Upper lobe of left lung (tissue), 6 donors: Measurements from ENCODE around the gene FCHO1. TPM values are rescaled to one million over a fixed set of nuclear protein-coding genes. Genes with fewer than 3 reads are reported as not detected.

Experiments used
- ATAC-seq, 2 donors: fragments of 200-7000 bp; cut with Tn5 transposase; one replicate each; pipeline ENCODE4 v1.9.1; 2022; ENCODE audit warnings: mild to moderate bottlenecking in 2 of 2, moderate library complexity in 2 of 2; ENCODE audit not compliant: low FRiP score in 2 of 2
- DNase-seq, 2 donors: peaks; one replicate each; pipeline ENCODE4 v3.0.0-alpha.2; 2019 to 2020
- H3K27ac ChIP-seq, 4 donors: fragments of 200-600 bp; sonication (generic); one replicate each; pipeline ENCODE4 v1.5.1; 2016 to 2019
- H3K27me3 ChIP-seq, 4 donors: fragments of 200-600 bp; sonication (generic); one replicate each; pipeline ENCODE4 v1.5.1; 2017 to 2019
- H3K36me3 ChIP-seq, 4 donors: fragments of 200-600 bp; sonication (generic); one replicate each; pipeline ENCODE4 v1.5.1; 2016 to 2019
- H3K4me1 ChIP-seq, 4 donors: fragments of 200-600 bp; sonication (generic); one replicate each; pipeline ENCODE4 v1.5.1; 2018 to 2019
- H3K4me3 ChIP-seq, 4 donors: fragments of 200-600 bp; sonication (generic); one replicate each; pipeline ENCODE4 v1.5.1; 2017 to 2019; ENCODE audit warnings: mild to moderate bottlenecking in 2 of 4, moderate library complexity in 1 of 4
- H3K9me3 ChIP-seq, 4 donors: fragments of 200-600 bp; sonication (generic); one replicate each; pipeline ENCODE4 v1.5.1; 2018 to 2019
- EP300 ChIP-seq, 4 donors: sonication (generic); formaldehyde crosslinking; IDR thresholded peaks; one replicate each; pipeline ENCODE4 v1.5.1; 2017; ENCODE audit warnings: antibody characterized with exemption in 4 of 4, control low read depth in 2 of 4
- POLR2A ChIP-seq, 4 donors: fragments of 450-650 bp; IDR thresholded peaks; one replicate each; pipeline ENCODE4 v1.5.1; 2016 to 2017; ENCODE audit warnings: antibody characterized with exemption in 4 of 4, mild to moderate bottlenecking in 2 of 4
- POLR2AphosphoS5 ChIP-seq, 2 donors: sonication (generic); formaldehyde crosslinking; IDR thresholded peaks; one replicate each; pipeline ENCODE4 v1.5.1; 2017; ENCODE audit warnings: antibody characterized with exemption in 2 of 2
- WGBS, 2 donors: methylation state at CpG; one replicate each; pipeline ENCODE4 v1.1.5; 2017 to 2018; 5-methylcytosine and 5-hydroxymethylcytosine counted together
- total RNA-seq, 6 donors: library from RNA; depleted of rRNA in 4 of 6; stranded (reverse); fragments of >200 nt in 4 of 6; gene quantifications; one replicate each; pipeline versions ENCODE4 v1.1.0 to v1.2.1, GENCODE V29; 2016 to 2021
- TF ChIP-seq, protein P1 (sequence below), 6 experiments: fragments of 450-650 bp in 4 of 6; fragments of 200-600 bp in 2 of 6; sonication (generic) in 2 of 6; IDR thresholded peaks; one replicate each; pipeline ENCODE4 v1.5.1; 2016 to 2019; ENCODE audit warnings: antibody characterized with exemption in 6 of 6
- donor health status: DM: no; HTN: no; CAD: no; lungs with moderate emphysema.
- donor health status: DM: no; HTN: yes; CAD: no; lungs with severe emphysema.

Gene FCHO1
- total RNA-seq, 6 donors from 2014 or later, result 1.9 to 19.9 (median 8.7) TPM

GRCh38 chr19:17802137-17802858 is 51.0 kb downstream of the FCHO1 start:
- DNase-seq, result no peak
- Histone ChIP-seq H3K27ac (no peak overlapping the region), H3K27me3 (no peaks in the 10 kb centered on the region), H3K36me3 (no peaks in the 10 kb centered on the region), H3K4me3 (no peak overlapping the region), H3K9me3 (no peaks in the 10 kb centered on the region), H3K4me1 (peaks cover 0 to 4% (median 0%) of the 10 kb centered on the region in 4 donors)
- TF ChIP-seq EP300 (IDR thresholded peaks at IDR 0.05) (no peak), POLR2A (IDR thresholded peaks at IDR 0.05) (no peak), POLR2AphosphoS5 (IDR thresholded peaks at IDR 0.05) (no peak)
- TF ChIP-seq, protein P1, sequence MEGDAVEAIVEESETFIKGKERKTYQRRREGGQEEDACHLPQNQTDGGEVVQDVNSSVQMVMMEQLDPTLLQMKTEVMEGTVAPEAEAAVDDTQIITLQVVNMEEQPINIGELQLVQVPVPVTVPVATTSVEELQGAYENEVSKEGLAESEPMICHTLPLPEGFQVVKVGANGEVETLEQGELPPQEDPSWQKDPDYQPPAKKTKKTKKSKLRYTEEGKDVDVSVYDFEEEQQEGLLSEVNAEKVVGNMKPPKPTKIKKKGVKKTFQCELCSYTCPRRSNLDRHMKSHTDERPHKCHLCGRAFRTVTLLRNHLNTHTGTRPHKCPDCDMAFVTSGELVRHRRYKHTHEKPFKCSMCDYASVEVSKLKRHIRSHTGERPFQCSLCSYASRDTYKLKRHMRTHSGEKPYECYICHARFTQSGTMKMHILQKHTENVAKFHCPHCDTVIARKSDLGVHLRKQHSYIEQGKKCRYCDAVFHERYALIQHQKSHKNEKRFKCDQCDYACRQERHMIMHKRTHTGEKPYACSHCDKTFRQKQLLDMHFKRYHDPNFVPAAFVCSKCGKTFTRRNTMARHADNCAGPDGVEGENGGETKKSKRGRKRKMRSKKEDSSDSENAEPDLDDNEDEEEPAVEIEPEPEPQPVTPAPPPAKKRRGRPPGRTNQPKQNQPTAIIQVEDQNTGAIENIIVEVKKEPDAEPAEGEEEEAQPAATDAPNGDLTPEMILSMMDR (IDR thresholded peaks at IDR 0.05), result no peak
- 65 to 74% methylated on average over 11 to 12 of the region's 12 CpGs for WGBS, 2 donors
- no peak for ATAC-seq

DNA sequence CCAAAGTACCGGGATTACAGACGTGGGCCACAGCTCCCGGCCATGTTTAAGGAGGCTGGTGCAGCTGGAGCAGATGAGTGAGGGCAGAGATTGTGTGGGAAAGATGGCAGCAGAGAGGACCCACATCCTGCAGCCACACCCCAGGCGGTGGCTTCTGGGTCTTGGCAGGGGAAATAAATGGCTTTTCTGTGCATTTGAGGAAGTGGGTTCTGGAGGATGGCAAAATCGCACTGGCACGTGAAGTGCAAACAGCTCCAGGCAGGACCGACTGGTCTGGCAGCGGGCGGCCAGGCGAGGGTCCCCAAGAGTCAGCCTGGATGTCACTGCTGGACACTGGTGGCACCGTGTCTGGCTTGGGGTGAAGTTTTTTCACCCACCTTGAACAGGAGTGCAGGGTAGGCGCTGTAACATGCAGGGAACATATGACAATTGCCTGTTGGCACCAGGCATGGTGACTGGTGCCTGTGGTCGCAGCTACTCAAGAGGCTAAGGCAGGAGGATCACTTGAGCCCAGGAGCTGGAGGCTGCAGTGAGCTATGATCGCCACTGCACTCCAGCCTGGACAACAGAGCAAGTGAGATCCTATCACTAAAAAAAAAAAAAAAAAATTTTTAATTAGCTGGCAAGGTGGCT is 52.1 kb downstream of the FCHO1 start:
- Histone ChIP-seq H3K27me3 (peaks cover 0 to 6% (median 3%) of the 10 kb centered on the region in 4 donors), H3K4me1 (peaks cover 0 to 4% (median 0%) of the 10 kb centered on the region in 4 donors), H3K9me3 (no peaks in the 10 kb centered on the region), H3K36me3 (no peaks in the 10 kb centered on the region), H3K27ac (no peak overlapping the region), H3K4me3 (no peak overlapping the region)
- peak in 1 of 2 donors; percentile 58 for ATAC-seq
- DNase-seq, result peak; percentile 58 to 76
- WGBS, 2 donors, result 38% methylated on average over 9 to 14 of the region's 14 CpGs
- TF ChIP-seq POLR2A (IDR thresholded peaks at IDR 0.05) (no peak), EP300 (IDR thresholded peaks at IDR 0.05) (no peak), POLR2AphosphoS5 (IDR thresholded peaks at IDR 0.05) (no peak)
- TF ChIP-seq, protein P1 (IDR thresholded peaks at IDR 0.05), result no peak

DNA sequence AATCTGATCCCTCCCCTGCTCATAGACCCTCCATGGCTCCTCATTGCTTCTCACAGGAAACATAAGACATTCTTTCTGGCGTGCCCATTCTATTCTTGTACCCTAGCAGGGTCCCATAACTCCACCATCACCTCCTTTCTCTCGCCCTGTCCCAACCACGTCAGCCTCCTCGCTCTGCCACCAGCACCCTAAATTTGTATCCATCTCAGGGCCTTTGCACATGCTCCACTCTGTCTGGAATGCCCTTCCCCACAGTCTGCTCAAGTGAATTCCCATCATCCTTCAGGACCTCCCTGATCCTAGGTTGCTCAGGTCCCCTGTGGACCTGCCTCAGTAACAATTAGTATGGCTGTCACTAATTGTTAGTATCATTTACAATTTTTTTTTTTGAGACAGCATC is 54.1 kb downstream of the FCHO1 start:
- no peak overlapping the region for H3K27ac ChIP-seq
- 91 to 96% methylated on average over 4 of the region's 4 CpGs for WGBS, 2 donors
- TF ChIP-seq EP300 (IDR thresholded peaks at IDR 0.05), result no peak

GRCh38 chr19:17806945-17807344 is 55.7 kb downstream of the FCHO1 start:
- 54 to 55% methylated on average over 3 of the region's 3 CpGs for whole genome bisulfite sequencing, 2 donors
- TF ChIP-seq POLR2A (IDR thresholded peaks at IDR 0.05), result no peak
- no peak for TF ChIP-seq POLR2AphosphoS5 (IDR thresholded peaks at IDR 0.05)
- no peak for TF ChIP-seq EP300 (IDR thresholded peaks at IDR 0.05)
- TF ChIP-seq, protein P1 (IDR thresholded peaks at IDR 0.05), result no peak
- no peak for ATAC-seq
- no peaks in the 10 kb centered on the region for H3K36me3 ChIP-seq
- H3K9me3 ChIP-seq, result no peaks in the 10 kb centered on the region
- peaks cover 0 to 6% (median 3%) of the 10 kb centered on the region in 4 donors for H3K27me3 ChIP-seq
- no peak overlapping the region for H3K4me3 ChIP-seq
- H3K4me1 ChIP-seq, result peaks cover 0 to 4% (median 0%) of the 10 kb centered on the region in 4 donors
- DNase-seq, result no peak
- H3K27ac ChIP-seq, result no peak overlapping the region

More for the DNA sequence above, 54.1 kb downstream of the FCHO1 start:
- Histone ChIP-seq H3K4me1 (peaks cover 0 to 4% (median 0%) of the 10 kb centered on the region in 4 donors), H3K4me3 (no peak overlapping the region), H3K9me3 (no peaks in the 10 kb centered on the region), H3K27me3 (peaks cover 0 to 6% (median 3%) of the 10 kb centered on the region in 4 donors), H3K36me3 (no peaks in the 10 kb centered on the region)
- DNase-seq, result no peak
- no peak for ATAC-seq

DNA sequence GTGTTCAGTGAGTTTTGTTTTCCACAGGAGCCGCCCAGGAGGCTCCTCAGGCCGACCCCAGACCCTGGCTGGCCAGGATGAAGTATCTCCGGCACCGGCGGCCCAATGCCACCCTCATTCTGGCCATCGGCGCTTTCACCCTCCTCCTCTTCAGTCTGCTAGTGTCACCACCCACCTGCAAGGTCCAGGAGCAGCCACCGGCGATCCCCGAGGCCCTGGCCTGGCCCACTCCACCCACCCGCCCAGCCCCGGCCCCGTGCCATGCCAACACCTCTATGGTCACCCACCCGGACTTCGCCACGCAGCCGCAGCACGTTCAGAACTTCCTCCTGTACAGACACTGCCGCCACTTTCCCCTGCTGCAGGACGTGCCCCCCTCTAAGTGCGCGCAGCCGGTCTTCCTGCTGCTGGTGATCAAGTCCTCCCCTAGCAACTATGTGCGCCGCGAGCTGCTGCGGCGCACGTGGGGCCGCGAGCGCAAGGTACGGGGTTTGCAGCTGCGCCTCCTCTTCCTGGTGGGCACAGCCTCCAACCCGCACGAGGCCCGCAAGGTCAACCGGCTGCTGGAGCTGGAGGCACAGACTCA is 56.5 kb downstream of the FCHO1 start:
- ATAC-seq (no peak), DNase-seq (peak in 1 of 2 donors; percentile 77)
- peaks cover 0 to 6% (median 3%) of the 10 kb centered on the region in 4 donors for H3K27me3 ChIP-seq
- peaks cover 0 to 4% (median 0%) of the 10 kb centered on the region in 4 donors for H3K4me1 ChIP-seq
- no peak overlapping the region for H3K4me3 ChIP-seq
- TF ChIP-seq POLR2A (IDR thresholded peaks at IDR 0.05) (no peak), POLR2AphosphoS5 (IDR thresholded peaks at IDR 0.05) (no peak), EP300 (IDR thresholded peaks at IDR 0.05) (no peak)
- TF ChIP-seq, protein P1 (IDR thresholded peaks at IDR 0.05), result no peak
- WGBS, 2 donors, result 54 to 66% methylated on average over 22 to 35 of the region's 38 CpGs
- H3K27ac ChIP-seq, result no peak overlapping the region
- no peaks in the 10 kb centered on the region for H3K9me3 ChIP-seq
- H3K36me3 ChIP-seq, result no peaks in the 10 kb centered on the region
